Activated CD4-positive, alpha-beta T cell treated with anti-CD3 and anti-CD28 coated beads, Interleukin-2, amount 50 U/mL, for 4 hours (primary cell): ENCODE measurements around the gene DAB2IP.

Source experiments
- DNase-seq, 2 experiments: peaks; one replicate each; pipeline ENCODE4 v3.0.0-alpha.2; 2020

Gene DAB2IP

DNA sequence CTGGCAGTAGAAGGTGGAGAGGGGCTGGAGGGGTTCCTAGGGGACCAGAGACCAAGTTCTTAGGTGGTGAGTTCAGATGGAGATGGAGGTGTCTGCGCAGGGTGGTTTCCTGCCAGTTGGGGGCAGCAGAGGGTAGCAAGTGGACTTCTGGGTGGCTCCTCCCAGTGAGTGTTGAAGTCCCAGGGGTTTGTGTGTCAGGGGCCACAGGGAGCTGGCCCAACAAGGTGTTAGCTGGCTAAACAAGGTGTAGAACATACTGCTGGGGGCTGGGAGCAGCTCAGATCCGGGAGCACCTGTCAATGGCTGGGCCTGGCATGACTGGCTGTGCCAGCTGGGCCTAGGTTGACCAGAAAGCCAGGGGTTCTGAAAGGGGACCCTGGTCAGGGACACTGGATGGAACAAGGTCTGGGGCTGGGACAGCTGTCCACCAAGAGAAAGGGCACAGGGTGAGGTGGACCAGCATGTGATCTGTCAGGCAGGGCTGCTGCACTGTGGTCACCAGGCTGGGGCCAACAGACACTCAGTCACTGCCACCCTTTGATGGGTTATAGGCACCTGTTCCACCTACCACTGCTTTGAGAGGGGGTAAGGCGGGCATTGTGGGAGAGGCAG lies 35.6 kb downstream of the DAB2IP start:
- no peak for DNase-seq

DNA sequence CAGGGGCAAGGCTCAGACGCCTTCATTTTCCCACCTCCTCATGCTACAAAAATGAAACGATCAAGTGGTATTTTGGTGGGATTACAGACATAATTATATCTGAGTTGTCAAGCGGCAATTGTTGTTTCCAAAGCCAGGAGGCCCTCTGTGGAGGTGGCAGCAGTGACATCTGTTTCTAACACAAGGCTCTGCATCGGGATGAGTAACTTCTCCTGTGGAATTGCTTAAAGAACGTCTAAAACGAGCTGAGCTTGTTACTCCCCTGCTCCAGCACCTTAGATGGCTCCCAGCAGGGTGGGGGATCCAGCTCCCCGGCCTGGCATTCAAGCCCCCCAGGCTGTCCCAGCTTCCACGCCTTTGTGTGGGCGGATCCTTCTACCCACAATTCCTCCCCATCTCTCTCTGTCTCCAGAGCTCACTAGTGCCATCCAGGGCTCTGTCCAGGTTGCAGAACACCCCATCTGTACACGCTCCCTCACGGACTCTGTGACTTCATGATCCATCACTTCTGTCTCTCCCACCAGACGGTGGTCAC lies 36.8 kb downstream of the DAB2IP start:
- DNase-seq = no peak

DNA sequence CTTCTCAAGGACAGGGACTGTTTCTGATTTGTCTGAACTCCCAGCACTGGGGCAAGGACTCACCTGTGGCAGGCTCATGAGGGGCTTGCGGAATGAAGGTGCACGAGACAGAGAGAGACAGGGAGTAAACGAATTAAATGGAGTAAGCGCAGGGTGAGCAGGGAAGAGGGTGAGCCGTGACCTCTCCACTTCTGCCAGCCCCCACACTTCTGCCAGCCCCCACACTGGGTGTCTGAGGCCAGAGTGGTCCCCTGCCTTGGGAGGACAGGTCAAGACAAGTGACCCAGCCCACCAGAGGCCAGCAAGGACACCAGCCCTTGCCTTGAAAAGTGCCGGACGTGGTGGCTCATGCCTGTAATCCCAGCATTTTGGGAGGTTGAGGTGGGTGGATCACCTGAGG lies 37.2 kb downstream of the DAB2IP start:
- DNase-seq = no peak

DNA sequence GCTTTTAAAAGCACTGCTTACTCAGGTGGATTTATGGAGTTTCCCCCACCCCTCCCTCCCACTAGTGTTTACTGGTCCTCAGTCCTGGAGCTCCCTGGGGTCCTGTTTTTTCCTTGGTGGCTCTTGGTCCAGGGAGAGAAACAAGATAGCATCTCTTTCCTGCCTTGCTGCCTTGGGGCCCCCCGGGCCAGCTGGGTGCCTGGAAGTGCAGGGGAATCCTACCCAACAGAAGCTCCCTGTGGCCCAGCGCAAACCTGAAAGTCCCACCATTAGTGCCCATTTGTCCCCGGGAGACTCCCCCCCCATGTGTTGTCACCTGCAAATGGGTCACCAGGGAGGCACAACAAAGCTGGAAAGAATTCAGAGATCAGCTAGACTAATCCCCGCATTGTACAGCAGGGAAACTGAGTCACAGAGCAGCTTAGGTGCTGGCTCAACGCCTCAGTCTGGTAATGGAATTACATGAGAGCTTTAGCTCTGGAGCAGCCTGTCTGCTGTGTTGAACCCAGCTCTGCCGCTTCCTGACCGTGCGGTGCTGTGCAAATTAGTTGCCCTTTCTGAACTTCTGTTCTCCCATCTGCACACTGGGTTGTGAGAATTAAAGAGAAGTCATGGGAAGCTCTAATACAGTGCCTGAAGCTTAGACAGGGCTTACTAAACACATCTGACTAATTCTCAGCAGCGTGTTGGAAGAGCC lies 38.2 kb downstream of the DAB2IP start:
- no peak for DNase-seq

DNA sequence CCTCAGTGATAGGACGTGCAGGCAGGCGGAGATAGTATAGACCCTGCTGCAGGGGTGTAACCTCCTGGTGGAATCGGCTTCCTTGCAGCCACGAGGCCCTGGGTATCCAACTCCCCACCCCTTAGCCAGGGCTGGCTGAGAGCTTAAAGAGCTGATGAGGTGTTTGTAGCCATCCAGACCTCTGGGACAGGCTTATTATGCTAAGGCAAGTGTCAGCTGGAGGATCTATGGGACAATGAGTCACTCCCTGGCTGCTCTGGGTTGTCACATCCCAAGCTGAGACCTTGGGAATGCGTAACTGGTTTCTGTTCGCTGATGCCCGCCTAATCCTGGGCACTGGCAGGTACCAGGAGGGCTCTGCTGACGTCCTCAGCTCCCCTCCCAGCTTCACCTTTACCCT lies 38.9 kb downstream of the DAB2IP start:
- DNase-seq = no peak

DNA sequence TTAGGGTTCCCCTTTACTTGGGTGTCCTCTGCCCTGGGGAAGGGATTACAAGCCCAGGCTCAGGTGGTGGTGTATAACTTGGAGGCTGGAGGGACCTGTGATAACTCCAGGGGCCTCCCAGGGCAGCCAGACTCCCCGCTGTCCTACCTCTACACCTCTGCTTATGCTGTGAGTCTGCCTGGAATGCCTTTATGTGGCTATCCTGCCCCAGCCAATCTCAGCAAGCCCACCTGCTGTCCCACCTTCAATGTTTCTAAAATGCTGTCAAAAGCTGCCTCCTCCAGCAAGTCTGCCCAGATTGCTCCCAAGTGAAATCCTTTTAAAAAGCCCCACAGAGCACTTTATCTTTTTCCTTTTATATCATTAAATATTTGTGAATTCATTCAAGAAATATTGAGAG lies 39.3 kb downstream of the DAB2IP start:
- DNase-seq = no peak

DNA sequence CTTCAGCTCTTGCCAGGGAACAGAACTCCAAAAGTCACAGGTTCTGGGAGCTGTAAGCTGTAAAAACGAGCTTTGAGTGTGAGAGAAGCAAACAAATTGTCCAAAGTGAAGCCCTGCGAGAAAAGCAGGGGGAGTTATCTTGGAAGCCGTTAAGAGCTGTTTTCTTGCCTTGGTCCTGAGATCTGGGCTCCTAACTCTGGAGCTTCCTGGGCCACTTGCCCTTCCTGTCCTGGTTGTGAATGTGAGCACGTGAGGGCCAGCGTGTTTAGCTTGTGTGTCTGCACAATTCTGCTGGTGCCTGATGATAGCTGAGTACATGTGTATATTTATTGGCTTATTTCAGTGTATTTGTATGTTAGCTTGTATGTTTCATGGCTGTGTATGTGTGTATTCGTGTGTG lies 40.5 kb downstream of the DAB2IP start:
- no peak for DNase-seq

DNA sequence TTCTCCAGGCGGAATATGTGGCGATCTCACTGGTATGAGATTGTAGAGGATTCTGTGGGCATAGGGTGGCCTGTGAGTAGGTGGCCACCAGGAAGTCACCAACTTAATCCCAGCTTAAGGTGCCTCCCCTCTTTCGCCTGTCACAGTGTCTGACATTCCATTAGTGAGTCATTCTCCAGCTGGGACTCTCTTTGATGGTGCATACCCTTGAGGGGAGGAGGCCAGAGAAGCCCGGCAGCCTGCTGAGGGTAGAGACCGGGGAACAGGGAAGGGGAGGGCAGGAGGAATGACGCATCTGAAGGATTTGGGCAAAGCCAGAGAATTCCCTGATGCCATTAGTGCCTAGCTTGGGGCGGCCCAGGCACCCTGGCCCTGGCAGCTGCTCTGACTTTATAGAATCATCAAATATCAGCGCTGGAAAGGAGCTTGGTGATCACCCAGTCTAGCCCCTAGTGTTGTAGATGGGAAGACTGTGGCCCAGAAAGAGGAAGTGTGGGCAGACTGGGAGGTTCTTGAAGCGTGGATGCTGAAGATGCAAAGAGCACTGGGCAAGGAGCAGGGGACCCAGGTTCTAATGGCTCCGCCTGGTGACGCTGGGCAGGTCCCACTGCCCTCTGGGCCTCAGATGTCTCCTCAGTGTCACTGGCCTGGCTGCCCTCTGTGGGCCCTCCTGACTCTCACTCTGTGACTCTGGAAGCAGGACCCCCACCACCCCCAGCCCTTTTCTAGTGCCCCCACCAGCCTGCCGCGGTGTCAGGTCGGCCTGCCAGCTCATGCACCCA lies 41.4 kb downstream of the DAB2IP start:
- no peak for DNase-seq

DNA sequence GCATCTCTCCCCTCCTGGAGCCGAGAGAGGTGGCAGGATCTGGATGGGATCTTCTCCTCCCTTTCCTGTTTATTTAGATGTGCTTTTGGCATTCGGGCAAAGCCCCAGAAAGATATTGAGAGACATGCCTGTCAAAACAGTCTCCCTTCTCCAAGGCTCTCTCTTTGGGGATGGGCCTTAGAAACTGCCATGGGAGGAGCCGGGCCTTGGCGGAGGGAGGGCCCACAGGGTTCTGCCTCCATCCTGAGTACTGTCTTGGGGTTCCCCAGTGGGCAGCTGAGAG lies 41.9 kb downstream of the DAB2IP start:
- no peak for DNase-seq

DNA sequence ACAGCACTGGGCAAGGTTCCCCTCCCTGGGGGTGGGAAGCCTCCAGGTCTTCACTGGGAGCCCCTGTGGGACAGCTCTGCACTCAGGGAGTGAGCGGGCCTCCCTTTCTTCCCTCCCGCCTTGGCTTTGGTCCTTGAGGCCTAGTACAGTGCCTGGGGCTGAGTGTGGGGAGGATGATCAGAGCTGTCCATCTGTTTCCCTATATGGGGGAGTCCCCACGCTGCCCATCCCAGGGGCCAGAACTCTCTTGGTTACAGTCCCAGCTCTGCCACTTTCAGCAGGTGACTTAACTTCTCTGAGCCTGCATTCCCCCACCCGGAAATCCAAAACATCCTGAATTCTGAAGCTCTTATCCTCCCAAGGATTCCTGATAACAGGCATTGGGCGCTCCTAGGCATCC lies 42.6 kb downstream of the DAB2IP start:
- no peak for DNase-seq

DNA sequence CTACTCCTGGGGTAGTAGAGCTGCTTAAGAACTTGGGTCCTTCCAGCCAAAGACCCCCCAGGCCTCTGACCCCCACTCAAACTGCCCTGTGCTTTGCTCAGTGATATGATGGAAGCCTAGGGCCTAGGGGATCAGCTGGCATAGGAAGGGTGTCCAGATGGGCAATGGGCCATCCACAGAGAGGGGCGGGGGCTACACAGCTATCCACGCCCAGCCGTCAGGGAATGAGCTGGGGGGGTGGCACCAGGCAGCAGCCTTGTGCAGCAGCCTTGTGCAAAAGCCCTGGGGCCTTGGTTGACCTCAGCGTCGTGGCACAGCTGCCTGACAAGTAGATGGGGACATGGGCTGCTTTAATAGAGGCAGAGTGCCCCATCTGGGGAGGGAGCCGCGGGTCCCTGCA lies 43.2 kb downstream of the DAB2IP start:
- no peak for DNase-seq

DNA sequence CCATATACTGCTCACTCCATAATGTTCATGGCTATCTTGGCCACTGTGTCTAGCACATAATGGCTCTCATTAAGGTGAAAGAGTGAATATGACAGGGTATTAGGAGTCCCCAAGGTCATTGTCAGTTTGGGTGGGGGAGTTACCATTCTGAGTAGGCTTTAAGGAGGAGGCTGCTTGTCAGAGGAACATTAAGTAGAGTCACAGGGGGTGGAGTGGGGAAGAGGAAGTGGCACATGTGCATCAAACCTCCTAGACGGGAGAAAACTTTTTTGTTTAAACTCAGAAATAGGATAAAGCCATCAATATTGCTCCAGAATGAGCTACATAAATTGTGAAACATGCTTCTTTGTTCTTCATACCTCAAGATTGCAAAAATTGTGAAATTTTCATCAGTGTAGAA lies 45.5 kb downstream of the DAB2IP start:
- DNase-seq = no peak

DNA sequence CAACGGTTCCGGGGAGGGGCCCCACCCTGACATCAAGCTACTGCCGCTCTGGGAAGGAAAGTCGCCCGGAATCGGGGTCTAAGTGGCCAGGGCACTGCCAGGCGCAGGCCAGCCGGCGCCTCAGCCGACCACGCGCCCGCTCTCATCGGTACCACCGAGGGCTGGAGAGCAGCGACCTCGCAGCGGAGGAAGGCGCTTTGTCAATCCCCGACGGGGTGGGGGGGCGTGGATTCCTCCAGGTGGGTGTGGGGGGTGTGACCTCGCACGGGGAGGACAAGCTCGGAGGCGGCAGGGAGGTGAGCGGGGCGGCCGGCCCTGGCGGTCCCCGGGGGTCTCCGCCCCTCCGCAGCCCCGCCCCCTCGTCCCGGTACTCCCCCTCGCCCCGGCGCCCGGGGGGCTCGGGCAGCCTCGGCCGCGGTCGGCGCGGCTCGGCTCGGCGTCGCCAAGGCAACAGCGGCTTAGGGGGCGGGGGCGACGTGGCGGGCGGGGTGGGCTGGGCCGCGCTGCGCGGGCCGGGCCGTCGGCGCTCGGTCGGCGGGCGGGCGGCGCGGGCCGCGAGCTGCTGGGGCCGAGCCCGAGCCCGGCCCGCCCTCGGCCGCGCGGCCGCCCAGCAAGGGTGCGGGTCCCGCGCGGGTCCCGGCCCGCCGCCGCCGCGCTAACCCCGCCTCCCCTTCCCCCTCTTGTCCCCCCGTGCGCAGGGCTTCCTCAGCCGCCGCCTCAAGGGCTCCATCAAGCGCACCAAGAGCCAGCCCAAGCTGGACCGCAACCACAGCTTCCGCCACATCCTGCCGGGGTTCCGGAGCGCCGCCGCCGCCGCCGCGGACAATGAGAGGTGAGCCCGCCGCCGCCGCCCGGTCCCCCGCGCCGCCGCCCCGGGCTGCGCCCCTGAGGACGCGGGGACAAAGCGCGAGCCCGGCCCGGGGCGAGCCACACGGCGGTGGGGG lies 47.5 kb downstream of the DAB2IP start:
- no peak for DNase-seq

DNA sequence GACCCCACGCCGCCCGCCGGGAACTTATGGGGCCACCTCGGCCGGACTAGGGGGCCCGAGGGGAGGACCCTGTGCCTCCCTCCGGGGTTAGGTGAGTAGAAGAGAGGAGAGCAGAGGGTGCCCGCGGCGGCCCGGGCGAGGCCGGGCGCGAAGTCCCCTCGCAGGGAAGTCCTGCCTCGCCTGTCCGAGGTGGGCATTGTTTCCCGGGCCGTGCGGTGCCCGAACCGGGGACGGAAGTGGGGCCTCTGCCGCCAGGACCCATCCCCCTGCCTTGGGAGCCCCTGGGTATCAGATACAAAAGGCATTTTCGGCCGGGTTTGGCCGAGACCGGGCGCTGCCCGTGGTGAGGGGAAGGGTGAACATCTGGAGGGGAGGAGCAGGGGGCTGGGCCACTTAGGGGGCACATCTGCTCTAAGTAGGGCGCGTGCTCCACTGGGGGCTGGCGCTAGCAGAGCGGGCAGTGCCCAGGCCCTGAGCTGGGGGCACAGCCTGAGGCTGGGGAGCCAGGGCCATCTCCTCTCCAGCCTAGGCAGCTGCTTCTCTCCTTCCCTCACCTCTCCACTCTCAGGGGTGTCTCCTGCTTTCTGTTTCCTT lies 48.2 kb downstream of the DAB2IP start:
- DNase-seq = no peak

DNA sequence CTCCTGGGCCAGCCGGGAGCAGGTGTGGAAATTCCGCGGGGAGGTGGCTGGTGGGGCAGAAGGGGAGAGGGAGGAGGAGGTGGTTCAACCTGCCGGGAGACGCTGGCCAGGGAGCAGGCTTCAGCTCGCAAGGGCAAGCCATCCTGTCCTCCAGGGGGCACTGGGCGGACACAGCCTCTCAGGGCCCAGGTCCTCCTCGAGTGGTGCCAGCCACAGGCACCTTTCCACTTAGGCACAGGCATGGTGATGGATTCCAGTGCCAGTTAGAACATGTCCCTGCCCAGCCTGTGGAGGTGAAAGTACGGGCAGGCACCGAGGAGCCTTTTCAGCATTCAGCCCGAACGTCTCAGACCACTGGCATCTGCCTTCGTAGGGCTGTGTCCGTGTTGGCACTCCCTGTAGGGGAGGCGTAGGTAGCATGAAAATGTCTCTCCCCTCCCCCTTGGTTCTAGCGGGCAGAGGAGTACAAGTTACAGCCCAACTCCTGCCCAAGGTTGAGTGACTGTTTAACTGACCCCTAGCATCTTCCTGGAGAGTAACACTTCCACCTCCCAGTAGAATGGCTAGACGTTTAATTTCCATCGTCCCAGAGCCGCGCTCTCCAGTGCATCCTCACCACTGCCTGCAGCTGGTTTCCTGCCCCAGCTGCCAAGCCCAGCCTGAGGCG lies 48.9 kb downstream of the DAB2IP start:
- DNase-seq = no peak

DNA sequence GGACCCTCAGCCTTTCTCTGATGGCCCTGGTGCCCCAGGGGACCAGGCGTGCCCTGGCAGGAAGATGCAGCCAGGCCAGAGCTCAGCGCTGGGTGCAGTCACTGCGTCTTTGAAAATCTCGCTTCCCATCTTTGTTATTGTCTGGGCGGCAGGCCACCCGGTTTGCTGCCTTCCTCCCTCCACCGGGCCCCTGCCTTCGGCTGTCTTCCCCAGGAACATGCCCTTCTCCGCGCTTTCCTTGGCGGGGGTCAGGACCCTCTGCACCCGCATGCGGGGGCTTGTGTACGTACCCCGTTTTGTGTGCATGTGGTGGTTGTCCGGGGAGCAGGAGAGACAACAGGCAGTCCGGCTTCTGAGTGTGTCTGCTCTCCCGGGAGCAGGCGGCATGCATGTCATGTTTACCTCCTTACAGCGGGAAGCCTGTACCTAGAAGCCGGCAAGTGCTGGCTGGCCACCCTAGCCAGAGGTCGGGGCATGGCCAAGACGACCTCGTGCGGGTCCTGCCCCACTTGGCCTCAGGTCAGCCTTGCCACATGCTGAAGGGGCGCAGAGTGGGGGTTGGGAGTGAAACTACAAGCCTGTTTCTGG lies 49.5 kb downstream of the DAB2IP start:
- no peak for DNase-seq

DNA sequence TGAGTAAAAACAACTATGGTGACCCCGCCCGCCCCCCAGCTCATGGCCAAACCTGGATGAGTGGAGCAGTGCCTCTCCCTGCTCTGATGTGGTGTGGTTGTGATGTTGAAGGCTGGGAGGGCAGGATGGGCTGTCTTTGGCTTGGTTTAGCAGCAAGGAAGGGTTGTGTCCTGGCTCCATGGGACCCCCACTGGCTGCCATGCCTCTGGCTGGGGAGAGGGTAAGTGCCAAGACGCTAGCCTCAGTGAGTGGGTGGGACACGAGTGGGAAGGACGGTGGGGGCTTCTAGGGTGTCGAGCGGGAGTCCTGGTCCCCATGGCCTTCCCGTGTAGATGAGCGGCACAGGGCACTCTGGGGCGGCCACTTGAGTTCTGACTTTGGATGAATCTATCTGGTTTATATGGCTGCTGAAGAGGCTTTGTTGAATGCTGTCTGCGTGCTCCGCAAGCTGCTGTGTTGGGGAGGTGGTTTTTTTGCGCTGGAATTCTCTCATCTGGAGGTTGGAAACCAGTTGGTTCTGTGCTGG lies 50.4 kb downstream of the DAB2IP start:
- DNase-seq = no peak

DNA sequence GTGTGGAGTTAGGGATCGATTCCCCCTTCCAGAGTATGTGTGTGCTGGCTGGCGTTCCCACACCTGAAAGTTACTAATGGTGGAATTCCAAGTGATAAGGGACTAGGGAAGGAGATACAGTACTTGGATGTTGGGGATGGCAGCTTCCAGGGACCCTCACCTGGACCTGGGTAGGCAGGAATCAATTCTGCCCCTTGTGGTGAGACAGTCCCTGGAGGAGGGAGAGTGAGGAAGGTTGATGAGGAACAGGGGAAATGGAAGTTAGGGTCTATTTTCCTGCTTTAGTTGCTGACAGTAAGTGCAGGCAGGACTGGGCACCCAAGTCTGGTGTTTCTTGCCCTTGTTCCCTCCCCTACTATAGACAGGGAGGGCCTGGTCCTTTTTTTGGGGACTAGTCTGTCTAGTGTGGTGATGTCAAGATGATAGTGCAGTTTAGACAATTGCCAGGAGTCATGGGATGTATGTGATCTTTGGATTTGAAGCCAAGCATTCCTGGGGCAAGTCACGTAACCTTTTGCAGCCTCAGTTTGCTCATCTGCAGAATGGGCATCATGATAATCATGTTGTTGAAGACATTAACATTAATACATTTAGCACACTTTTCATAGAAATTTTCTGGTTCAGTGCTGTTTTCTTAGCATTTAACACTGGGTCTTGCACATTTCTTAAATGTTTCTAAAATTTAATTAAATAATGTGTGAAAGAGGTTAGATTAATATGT lies 51.7 kb downstream of the DAB2IP start:
- DNase-seq = no peak

DNA sequence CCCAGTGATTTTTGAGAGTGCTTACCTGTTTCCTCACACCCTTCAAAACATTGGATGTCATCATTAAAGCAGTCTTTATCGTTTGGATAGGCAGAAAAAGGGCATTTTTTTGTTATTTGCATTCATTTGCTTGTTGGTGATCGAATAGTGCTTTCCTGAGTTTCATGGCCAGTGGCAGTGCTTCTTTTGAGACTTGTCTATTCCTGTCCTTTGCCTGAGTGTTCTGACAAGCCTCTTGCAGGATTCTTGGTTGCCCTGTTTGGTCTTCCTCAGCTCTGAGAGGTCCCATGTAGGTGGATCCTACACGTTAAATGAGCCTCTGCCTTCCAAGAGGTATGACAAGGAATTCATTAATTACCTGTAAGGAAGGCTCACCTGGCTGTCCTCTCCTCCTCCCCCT lies 52.8 kb downstream of the DAB2IP start:
- no peak for DNase-seq

DNA sequence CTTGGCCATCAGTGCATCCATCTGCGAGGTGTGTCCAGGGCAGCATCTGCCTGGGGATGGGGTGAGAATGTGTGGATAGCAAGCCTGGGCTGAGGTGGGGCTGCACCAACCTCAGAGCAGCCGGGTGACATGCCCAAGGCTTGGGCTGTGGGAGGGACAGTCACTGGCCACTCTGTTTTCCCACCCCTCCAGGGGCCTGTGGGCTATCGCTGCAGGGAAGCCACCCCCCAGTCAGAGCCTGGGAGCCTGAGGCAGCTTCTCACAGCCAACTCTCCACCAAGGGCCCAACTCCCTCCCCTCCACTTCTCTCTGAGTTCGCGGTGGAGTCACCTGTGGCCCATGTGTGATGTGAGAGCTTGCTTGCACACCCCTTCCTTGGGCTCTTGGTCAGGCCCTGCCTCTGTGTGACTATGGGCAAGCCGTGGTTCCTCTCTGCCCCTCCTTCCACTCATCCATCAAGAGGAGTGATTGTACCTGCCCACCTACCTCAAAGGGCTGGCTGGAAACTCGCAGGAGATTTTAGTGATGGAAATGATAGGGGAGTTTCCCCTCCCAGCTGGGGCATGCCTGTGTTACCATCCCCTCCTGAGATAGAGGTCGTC lies 54.8 kb downstream of the DAB2IP start:
- no peak for DNase-seq
